ENCODE results near the gene RPS10.

GRCh38 chr6:34462551-34462971 lies 36.7 kb upstream of the RPS10 start:
- TF ChIP-seq CTCF (conservative IDR thresholded peaks at IDR 0.05; ENCODE audit: low read length), result no peak
- no peak for TF ChIP-seq EZH2phosphoT487 (IDR thresholded peaks at IDR 0.05; ENCODE audit: borderline replicate concordance)

All from Loucy (cell line).